ENCODE results near the gene DUSP14. TPM values are rescaled to one million over a fixed set of nuclear protein-coding genes. Genes with fewer than 3 reads are reported as not detected.

DUSP14 gene
- total RNA-seq, 1 donor from 2014 or later = 36.5 TPM

- no peak for DNase-seq (ENCODE audit: low read depth)
Measured at GRCh38 chr17:37513711-37514110, 24.0 kb downstream of the DUSP14 start.

- DNase-seq (ENCODE audit: low read depth) = no peak
Measured at GRCh38 chr17:37516127-37516571, 26.5 kb downstream of the DUSP14 start.

- no peak for DNase-seq (ENCODE audit: low read depth)
Measured at GRCh38 chr17:37517881-37518280, 28.2 kb downstream of the DUSP14 start.

GRCh38 chr17:37518826-37519225 lies 29.1 kb downstream of the DUSP14 start:
- no peak for DNase-seq (ENCODE audit: low read depth)

- DNase-seq (ENCODE audit: low read depth) = no peak
Measured at GRCh38 chr17:37519251-37519985, 29.7 kb downstream of the DUSP14 start.

GRCh38 chr17:37520174-37520573 lies 30.5 kb downstream of the DUSP14 start:
- DNase-seq (ENCODE audit: low read depth) = no peak

- no peak for DNase-seq (ENCODE audit: low read depth)
Measured at GRCh38 chr17:37521821-37522220, 32.1 kb downstream of the DUSP14 start.

GRCh38 chr17:37523715-37524219 lies 34.1 kb downstream of the DUSP14 start:
- no peak for DNase-seq (ENCODE audit: low read depth)

- peak; percentile 71 for DNase-seq (ENCODE audit: low read depth)
Measured at GRCh38 chr17:37527249-37527851, 37.7 kb downstream of the DUSP14 start.

- no peak for DNase-seq (ENCODE audit: low read depth)
Measured at GRCh38 chr17:37530420-37530819, 40.7 kb downstream of the DUSP14 start.

- DNase-seq (ENCODE audit: low read depth) = no peak
Measured at GRCh38 chr17:37532756-37533155, 43.1 kb downstream of the DUSP14 start.

- DNase-seq (ENCODE audit: low read depth) = no peak
Measured at GRCh38 chr17:37535906-37536305, 46.2 kb downstream of the DUSP14 start.

GRCh38 chr17:37538981-37539659 lies 49.4 kb downstream of the DUSP14 start:
- DNase-seq (ENCODE audit: low read depth) = no peak

- peak; percentile 46 for DNase-seq (ENCODE audit: low read depth)
Measured at GRCh38 chr17:37541880-37542660, 52.4 kb downstream of the DUSP14 start.

GRCh38 chr17:37543637-37544052 lies 54.0 kb downstream of the DUSP14 start:
- no peak for DNase-seq (ENCODE audit: low read depth)

- no peak for DNase-seq (ENCODE audit: low read depth)
Measured at GRCh38 chr17:37545486-37545885, 55.8 kb downstream of the DUSP14 start.

GRCh38 chr17:37546302-37546701 lies 56.6 kb downstream of the DUSP14 start:
- no peak for DNase-seq (ENCODE audit: low read depth)

GRCh38 chr17:37547986-37548385 lies 58.3 kb downstream of the DUSP14 start:
- DNase-seq (ENCODE audit: low read depth) = no peak

- DNase-seq (ENCODE audit: low read depth) = no peak
Measured at GRCh38 chr17:37551788-37552187, 62.1 kb downstream of the DUSP14 start.

GRCh38 chr17:37553401-37553966 lies 63.8 kb downstream of the DUSP14 start:
- no peak for DNase-seq (ENCODE audit: low read depth)

- DNase-seq (ENCODE audit: low read depth) = no peak
Measured at GRCh38 chr17:37555386-37555785, 65.7 kb downstream of the DUSP14 start.

GRCh38 chr17:37557482-37557881 lies 67.8 kb downstream of the DUSP14 start:
- no peak for DNase-seq (ENCODE audit: low read depth)
